Smooth muscle cell (in vitro differentiated cells): ENCODE results near the gene PRKCZ. TPM values are rescaled to one million over a fixed set of nuclear protein-coding genes. Genes with fewer than 3 reads are reported as not detected.

ENCODE experiments used
- DNase-seq: peaks from one replicate; lab custom pipeline; 2025; ENCODE audit not compliant: unreplicated experiment; lab: John Stamatoyannopoulos, UW
- H2AFZ ChIP-seq: fragments of 200-600 bp; sonication (generic); 2 replicates; pipeline ENCODE4 v1.6.0; 2016; ENCODE audit warnings: antibody characterized with exemption, low read depth, mild to moderate bottlenecking
- H3F3A ChIP-seq: fragments of 200-600 bp; sonication (generic); 2 replicates; pipeline ENCODE4 v1.6.0; 2017; ENCODE audit warnings: antibody characterized with exemption, low read depth
- H3K27ac ChIP-seq: fragments of 200-600 bp; sonication (generic); 2 replicates; pipeline ENCODE4 v1.5.1; 2016; ENCODE audit warnings: low read depth, mild to moderate bottlenecking
- H3K27me3 ChIP-seq: fragments of 200-600 bp; sonication (generic); 2 replicates; pipeline ENCODE4 v1.6.1; 2016; ENCODE audit warnings: low read depth, mild to moderate bottlenecking
- H3K36me3 ChIP-seq: fragments of 200-600 bp; sonication (generic); 2 replicates; pipeline ENCODE4 v1.5.1; 2016; ENCODE audit warnings: low read depth
- H3K4me1 ChIP-seq: fragments of 200-600 bp; sonication (generic); 2 replicates; pipeline ENCODE4 v1.5.1; 2016; ENCODE audit warnings: low read depth
- H3K4me2 ChIP-seq: fragments of 200-600 bp; sonication (generic); 2 replicates; pipeline ENCODE4 v1.6.0; 2016; ENCODE audit warnings: mild to moderate bottlenecking
- H3K4me3 ChIP-seq: fragments of 200-600 bp; sonication (generic); 2 replicates; pipeline ENCODE4 v1.5.1; 2016; ENCODE audit warnings: mild to moderate bottlenecking
- H3K79me2 ChIP-seq: fragments of 200-600 bp; sonication (generic); 2 replicates; pipeline ENCODE4 v1.6.0; 2016; ENCODE audit warnings: low read depth, mild to moderate bottlenecking
- H3K9ac ChIP-seq: fragments of 200-600 bp; sonication (generic); 2 replicates; pipeline ENCODE4 v1.6.0; 2016; ENCODE audit warnings: low read depth
- H3K9me3 ChIP-seq: fragments of 200-600 bp; sonication (generic); replicated peaks from 2 replicates; pipeline ENCODE4 v1.5.1; 2016; ENCODE audit warnings: low read depth
- H4K20me1 ChIP-seq: fragments of 200-600 bp; sonication (generic); 2 replicates; pipeline ENCODE4 v1.6.0; 2016; ENCODE audit warnings: low read depth
- CTCF ChIP-seq: fragments of 200-600 bp; sonication (generic); IDR thresholded peaks from 2 replicates; pipeline ENCODE4 v1.5.1; 2017; ENCODE audit warnings: borderline replicate concordance, mild to moderate bottlenecking, antibody characterized with exemption; ENCODE audit not compliant: insufficient read depth, poor library complexity, severe bottlenecking
- WGBS: methylation state at CpG from one replicate; pipeline ENCODE4 v1.1.7; 2016; ENCODE audit warnings: low lambda C conversion rate; 5-methylcytosine and 5-hydroxymethylcytosine counted together
- polyA plus RNA-seq: library from polyadenylated mRNA; unstranded; fragments of >200 nt; fragmentation: Nextera tagmentation; extraction: Ambion mirVana; gene quantifications from 2 replicates; pipeline ENCODE4 v1.2.1, GENCODE V29; 2016
- total RNA-seq: library from RNA; depleted of rRNA; stranded (reverse); fragments of >200 nt; gene quantifications from 2 replicates; pipeline ENCODE4 v1.2.3, GENCODE V29; 2014

PRKCZ gene
- total and polyA plus RNA-seq, 2 experiments from 2014 or later, result 5.8 to 10.3 TPM

GRCh38 chr1:2039251-2039650, 11.0 kb upstream of the PRKCZ start:
- H3K36me3 ChIP-seq, result no peaks in the 10 kb centered on the region
- H3K79me2 ChIP-seq, result no peaks in the 10 kb centered on the region
- H3F3A ChIP-seq, result no peaks in the 10 kb centered on the region
- H2AFZ ChIP-seq, result no peak overlapping the region
- 82% methylated on average over 8 of the region's 8 CpGs for WGBS
- no peak for TF ChIP-seq CTCF
- no peak overlapping the region for H3K4me2 ChIP-seq
- no peak overlapping the region for H3K9ac ChIP-seq
- peaks cover 2% of the 10 kb centered on the region for H3K27me3 ChIP-seq
- DNase-seq, result no peak
- H3K9me3 ChIP-seq, result no peaks in the 10 kb centered on the region
- H3K4me1 ChIP-seq, result no peaks in the 10 kb centered on the region
- no peaks in the 10 kb centered on the region for H4K20me1 ChIP-seq
- H3K4me3 ChIP-seq, result no peak overlapping the region
- no peak overlapping the region for H3K27ac ChIP-seq

- Histone ChIP-seq H3K9ac (no peak overlapping the region), H3F3A (no peaks in the 10 kb centered on the region), H3K4me2 (no peak overlapping the region), H3K4me3 (no peak overlapping the region), H3K27me3 (peaks cover 2% of the 10 kb centered on the region), H4K20me1 (no peaks in the 10 kb centered on the region), H2AFZ (no peak overlapping the region), H3K4me1 (no peaks in the 10 kb centered on the region), H3K79me2 (no peaks in the 10 kb centered on the region), H3K36me3 (no peaks in the 10 kb centered on the region), H3K9me3 (no peaks in the 10 kb centered on the region), H3K27ac (no peak overlapping the region)
- no peak for DNase-seq
- 91% methylated on average over 15 of the region's 15 CpGs for WGBS
- no peak for TF ChIP-seq CTCF
These were observed 8.9 kb upstream of the PRKCZ start for GRCh38 chr1:2041305-2041704.

- H2AFZ ChIP-seq, result no peak overlapping the region
These were observed 8.3 kb upstream of the PRKCZ start for GRCh38 chr1:2041887-2042286.

More at GRCh38 chr1:2041887-2042286, 8.3 kb upstream of the PRKCZ start:
- no peak for TF ChIP-seq CTCF
- Histone ChIP-seq H3K4me1 (no peaks in the 10 kb centered on the region), H4K20me1 (no peaks in the 10 kb centered on the region), H3F3A (no peaks in the 10 kb centered on the region), H3K4me3 (no peak overlapping the region), H3K27ac (no peak overlapping the region), H3K27me3 (peaks cover 2% of the 10 kb centered on the region), H3K4me2 (no peak overlapping the region), H3K9me3 (no peaks in the 10 kb centered on the region), H3K79me2 (no peaks in the 10 kb centered on the region), H3K36me3 (no peaks in the 10 kb centered on the region), H3K9ac (no peak overlapping the region)
- DNase-seq, result no peak
- WGBS, result 87% methylated on average over 3 of the region's 4 CpGs
